Thyroid gland (tissue), 4 donors: ENCODE data around the gene ADARB2.

Source experiments
- POLR2A ChIP-seq, 2 donors: fragments of 450-650 bp; IDR thresholded peaks; one replicate each; pipeline ENCODE4 v1.6.1; 2017; ENCODE audit warnings: antibody characterized with exemption in 2 of 2, mild to moderate bottlenecking in 2 of 2, moderate library complexity in 1 of 2
- TF ChIP-seq, protein P1 (sequence below), 6 experiments: fragments of 200-600 bp in 3 of 6; fragments of 450-650 bp in 3 of 6; sonication (generic) in 3 of 6; IDR thresholded peaks; one replicate each; pipeline ENCODE4 v1.5.1; 2016 to 2019; ENCODE audit warnings: antibody characterized with exemption in 6 of 6, mild to moderate bottlenecking in 2 of 6, inconsistent platforms in 1 of 6, moderate library complexity in 1 of 6

DNA sequence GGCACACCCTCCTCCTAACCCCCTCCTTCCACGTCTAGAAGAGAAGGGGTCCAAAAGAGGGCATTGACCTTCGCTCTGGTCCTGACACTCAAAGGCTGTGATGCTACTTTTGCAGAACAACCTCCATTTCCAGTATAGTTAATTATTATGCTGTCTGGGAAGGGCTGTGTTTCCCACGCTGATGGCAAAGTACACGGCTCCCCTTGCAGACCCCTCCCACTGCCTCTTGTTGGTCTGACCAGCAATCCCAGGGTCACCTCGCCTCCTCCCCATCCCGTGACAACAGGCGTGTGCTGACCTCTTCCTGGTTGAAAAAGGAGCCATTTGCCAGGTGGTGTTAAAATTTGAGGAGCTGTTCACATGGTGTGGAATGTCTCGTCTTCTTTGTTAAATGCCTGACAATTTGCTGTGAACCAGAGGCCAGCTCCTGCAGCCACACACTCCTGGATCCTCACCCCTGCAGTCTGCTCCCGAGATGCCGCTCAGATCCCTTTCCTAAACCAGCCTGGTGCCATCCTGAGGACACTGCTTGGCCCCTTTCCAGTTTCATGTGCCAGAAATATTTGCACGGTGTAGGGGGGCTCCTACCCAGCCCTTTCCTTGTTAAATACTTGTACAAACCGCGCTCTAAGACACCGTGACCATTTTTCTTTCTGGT, 359.5 kb downstream of the ADARB2 start:
- TF ChIP-seq, protein P1, sequence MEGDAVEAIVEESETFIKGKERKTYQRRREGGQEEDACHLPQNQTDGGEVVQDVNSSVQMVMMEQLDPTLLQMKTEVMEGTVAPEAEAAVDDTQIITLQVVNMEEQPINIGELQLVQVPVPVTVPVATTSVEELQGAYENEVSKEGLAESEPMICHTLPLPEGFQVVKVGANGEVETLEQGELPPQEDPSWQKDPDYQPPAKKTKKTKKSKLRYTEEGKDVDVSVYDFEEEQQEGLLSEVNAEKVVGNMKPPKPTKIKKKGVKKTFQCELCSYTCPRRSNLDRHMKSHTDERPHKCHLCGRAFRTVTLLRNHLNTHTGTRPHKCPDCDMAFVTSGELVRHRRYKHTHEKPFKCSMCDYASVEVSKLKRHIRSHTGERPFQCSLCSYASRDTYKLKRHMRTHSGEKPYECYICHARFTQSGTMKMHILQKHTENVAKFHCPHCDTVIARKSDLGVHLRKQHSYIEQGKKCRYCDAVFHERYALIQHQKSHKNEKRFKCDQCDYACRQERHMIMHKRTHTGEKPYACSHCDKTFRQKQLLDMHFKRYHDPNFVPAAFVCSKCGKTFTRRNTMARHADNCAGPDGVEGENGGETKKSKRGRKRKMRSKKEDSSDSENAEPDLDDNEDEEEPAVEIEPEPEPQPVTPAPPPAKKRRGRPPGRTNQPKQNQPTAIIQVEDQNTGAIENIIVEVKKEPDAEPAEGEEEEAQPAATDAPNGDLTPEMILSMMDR (IDR thresholded peaks at IDR 0.05) = no peak
- no peak for TF ChIP-seq POLR2A (IDR thresholded peaks at IDR 0.05)
